ENCODE results near the gene NPRL2.

NPRL2 gene

GRCh38 chr3:50347187-50347813 lies 3.3 kb downstream of the NPRL2 start:
- peak; percentile 82 for FAIRE-seq

DNA sequence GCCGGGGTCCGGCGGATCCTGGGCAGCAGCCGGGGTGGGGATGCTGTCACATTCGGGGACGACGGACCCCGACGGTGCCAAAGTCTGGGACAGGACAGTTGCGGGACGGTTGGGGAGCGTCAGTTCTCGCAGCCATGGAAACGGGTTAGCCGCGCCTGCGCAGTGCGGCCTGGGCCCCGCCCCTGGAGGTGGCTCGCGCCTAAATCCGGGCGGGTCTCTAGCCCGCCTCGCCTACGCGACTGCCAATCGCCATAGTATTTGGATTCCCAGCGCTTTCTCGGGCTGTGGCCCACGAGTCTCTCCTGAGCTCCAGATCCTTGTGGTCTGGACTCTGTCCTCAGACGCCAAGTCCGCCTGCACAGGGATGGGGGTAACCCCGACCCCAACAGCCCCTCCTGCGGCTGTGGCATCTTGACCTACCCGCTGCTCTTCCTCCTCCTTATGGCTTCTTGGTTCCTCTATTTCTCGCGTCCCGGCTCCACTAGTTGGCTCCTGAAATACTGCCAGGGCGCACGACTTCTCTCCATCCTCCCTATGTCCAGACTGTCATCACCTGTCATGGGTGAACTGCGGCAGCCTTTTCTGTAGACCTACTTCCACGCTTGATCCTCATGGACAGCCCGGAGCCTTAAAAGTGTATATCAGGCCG lies 4.9 kb downstream of the NPRL2 start, which contains the start of gene ZMYND10:
Gene ZMYND10 (minus strand): TSS at position 147 of the 649 bp plus-strand sequence. CDS start 153 bp downstream, outside the sequence.
- FAIRE-seq = no peak

- no peak for FAIRE-seq
Measured at GRCh38 chr3:50345008-50345407, 5.6 kb downstream of the NPRL2 start.

DNA sequence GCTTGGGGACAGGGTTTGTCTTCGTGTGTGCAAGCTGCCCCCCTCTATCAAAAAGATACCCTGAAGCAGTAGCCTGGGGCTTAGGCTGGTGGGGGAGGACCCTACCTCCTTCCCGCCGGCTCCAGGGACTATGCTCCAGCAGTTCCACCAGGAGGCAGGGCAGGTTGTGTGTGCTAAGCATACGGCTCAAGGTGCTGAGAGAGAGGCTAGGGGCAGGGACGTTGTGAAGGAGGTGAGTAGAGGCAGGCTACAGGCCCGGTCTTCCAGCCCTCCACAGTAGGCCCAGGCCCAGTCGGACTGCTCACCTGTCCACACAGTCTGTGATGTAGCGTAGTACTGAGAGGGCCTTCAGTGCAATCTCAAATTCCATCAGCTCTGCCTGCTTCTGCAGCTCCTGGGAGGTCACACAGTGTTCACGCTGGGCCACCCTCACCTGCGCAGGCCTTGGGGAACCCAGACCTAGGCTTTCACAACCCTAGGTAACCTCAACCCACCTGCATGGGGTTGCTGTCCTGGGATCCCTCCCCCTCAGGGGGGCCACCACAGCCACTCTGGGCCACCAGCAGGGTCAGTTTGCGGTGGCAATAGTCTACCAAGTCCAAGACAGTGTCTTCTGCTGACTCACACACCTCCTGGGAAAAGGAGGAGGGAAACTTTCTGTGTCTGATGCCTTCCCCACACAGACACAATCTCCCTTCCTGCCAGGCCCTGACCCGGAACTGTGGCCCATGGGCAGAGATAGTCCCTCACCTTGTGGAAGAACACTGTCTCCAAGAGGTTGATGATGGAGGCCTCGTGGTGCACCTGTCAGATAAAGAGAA lies 7.6 kb downstream of the NPRL2 start:
- FAIRE-seq = no peak

GRCh38 chr3:50341996-50342650 lies 8.5 kb downstream of the NPRL2 start:
- no peak for FAIRE-seq

GRCh38 chr3:50341537-50341936 lies 9.0 kb downstream of the NPRL2 start:
- FAIRE-seq = no peak

DNA sequence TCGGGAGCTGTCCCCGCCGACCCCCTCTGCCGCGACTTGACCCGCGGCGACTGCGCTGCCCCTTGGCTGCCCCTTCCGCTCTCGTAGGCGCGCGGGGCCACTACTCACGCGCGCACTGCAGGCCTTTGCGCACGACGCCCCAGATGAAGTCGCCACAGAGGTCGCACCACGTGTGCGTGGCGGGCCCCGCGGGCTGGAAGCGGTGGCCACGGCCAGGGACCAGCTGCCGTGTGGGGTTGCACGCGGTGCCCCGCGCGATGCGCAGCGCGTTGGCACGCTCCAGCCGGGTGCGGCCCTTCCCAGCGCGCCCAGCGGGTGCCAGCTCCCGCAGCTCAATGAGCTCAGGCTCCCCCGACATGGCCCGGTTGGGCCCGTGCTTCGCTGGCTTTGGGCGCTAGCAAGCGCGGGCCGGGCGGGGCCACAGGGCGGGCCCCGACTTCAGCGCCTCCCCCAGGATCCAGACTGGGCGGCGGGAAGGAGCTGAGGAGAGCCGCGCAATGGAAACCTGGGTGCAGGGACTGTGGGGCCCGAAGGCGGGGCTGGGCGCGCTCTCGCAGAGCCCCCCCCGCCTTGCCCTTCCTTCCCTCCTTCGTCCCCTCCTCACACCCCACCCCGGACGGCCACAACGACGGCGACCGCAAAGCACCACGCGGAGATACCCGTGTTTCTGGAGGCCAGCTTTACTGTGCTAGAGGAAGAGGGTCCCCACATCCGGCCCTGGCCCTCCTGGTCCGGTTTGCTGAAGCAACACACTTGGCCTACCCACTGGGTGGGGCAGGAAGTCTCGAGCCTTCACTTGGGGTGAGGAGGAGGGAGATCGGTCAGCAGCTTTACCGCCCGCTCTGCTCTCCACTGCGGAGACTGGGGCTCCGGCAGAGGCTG lies 9.9 kb downstream of the NPRL2 start, which contains the start of gene RASSF1:
Gene RASSF1 (minus strand): TSS at position 389 of the 882 bp plus-strand sequence. CDS start 31 bp downstream, at position 358.
- no peak for FAIRE-seq

DNA sequence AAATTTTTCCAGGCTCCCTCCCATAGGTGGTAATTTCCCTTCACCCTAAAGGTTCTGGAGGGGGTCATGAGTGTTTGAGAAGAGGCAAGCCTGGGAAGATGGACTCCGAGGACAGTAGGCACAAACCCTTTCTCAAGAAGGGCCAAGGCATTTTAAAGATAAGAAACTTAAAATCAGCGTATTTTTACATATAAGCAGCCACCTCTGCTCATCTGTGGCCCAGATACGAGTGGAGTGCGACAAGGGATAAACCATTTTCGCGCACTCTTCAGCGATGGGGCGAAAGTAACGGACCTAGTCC lies 10.5 kb downstream of the NPRL2 start:
- no peak for FAIRE-seq

- FAIRE-seq = no peak
Measured at GRCh38 chr3:50339485-50340146, 11.0 kb downstream of the NPRL2 start.

DNA sequence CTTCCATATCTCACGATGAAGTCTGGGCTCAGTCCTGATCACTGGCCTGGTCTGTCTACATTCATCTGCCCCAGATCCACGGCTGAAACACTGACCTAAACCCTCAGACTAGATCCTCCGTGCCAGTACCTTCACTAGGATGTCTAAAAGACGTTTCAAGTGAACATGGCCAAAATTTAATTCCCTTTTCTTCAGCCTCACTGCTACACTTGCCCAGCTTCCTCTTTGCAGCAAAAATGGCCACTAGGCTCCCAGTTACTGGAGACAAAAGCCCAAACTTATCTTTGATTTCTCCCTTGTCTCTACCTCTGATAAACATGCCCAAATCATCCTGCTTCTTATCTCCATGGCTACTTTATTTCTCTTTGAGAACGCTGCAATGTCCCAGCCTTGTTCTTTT lies 11.6 kb downstream of the NPRL2 start:
- FAIRE-seq = no peak

GRCh38 chr3:50337175-50337861 lies 13.3 kb downstream of the NPRL2 start:
- peak; percentile 95 for FAIRE-seq

DNA sequence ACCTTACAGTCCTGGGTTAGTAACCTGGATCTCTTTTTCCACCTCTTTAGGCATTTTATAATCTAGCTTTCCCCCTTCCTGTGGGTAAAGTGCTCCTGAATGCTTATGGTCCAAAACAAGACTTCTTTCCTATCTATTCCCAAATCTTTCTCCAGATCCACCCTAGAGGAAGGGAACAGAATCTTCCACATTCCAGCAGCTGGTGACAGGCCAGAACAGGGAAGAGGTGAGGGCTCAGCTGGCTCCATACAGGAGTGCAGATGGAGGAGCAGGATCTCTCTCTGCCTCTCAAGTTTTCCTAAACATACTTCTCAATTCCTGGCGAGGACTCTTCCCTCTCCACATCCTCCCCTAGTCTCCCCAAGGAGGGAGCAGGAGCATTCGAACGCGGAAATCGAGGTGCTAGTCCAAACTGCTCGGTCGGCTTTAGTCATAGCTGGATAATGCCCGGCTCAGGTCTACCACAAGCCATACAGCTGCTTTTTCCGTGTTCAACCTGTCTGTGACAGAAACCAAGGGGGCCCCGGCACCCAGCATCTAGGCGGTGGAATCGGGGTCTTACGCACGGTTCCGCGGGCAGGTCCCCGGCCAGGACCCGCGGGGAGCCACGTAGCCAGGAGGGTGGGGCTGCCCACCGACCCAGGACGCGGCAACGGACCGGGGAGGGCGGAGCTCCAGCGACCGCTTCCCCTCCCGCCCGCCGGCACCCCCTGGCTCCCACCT lies 14.0 kb downstream of the NPRL2 start:
- FAIRE-seq = no peak

DNA sequence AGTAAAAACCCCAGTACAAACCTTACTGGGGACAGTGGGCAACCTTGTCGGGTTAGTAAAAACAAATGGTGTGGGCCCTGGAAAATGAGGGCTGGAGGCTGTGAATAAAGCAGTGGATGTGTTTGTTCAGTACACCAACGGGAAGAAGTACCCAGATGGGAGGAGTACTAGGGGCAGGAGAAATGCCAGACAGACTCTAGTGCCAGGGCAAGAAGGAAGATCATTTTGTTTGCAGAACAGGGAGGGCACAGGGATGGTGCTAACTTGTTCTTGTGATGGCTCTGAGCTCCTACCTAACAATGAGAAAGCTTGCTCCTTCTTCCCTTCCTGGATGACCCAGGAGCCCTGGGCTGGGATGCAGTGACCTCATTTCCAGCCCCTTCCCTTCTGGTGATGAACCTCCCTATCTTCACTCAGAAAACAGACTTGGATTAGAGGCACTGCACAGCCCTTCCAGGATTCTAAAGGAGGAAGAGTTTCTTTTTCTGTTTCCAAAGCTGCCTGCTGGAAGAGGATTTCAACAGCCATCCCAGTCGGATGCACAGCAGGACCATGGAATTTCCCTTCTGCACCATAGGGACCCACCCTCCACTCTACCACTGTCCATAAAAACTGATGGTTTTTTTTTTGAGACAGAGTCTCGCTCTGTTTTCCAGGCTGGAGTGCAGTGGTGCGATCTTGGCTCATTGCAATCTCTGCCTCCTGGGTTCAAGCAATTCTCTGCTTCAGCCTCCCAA lies 16.1 kb downstream of the NPRL2 start:
- no peak for FAIRE-seq

GRCh38 chr3:50333744-50334328 lies 16.7 kb downstream of the NPRL2 start:
- no peak for FAIRE-seq

- FAIRE-seq = no peak
Measured at GRCh38 chr3:50331364-50331907, 19.1 kb downstream of the NPRL2 start.

GRCh38 chr3:50330330-50330729 lies 20.2 kb downstream of the NPRL2 start:
- no peak for FAIRE-seq

- FAIRE-seq = peak; percentile 90
Measured at GRCh38 chr3:50327943-50328691, 22.5 kb downstream of the NPRL2 start, which contains the start of gene TUSC2. TSS of gene TUSC2 (minus strand) at chr3:50328223. CDS start at chr3:50328099, 124 bp downstream.

DNA sequence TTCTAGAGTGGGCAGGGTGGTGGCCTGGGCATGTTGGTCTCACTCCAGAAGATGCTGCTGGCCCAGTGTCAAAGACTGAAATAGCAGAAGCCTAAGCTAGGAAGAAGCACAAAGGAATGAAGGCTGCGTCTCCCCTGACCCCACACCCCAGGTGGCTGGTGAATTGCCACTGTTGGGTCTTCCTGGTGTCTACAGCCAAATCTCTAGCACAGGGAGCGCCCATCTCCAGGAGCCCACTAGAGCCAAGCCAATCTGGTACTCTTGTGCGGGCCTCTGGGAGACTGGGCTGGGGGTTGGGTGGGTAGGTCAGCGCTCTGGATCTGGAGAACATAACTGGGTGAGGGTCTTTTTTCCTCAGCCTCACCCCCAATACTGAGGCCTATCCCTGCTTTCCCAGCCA lies 23.4 kb downstream of the NPRL2 start:
- no peak for FAIRE-seq
